ENCODE results near the gene PEX13.

DNA sequence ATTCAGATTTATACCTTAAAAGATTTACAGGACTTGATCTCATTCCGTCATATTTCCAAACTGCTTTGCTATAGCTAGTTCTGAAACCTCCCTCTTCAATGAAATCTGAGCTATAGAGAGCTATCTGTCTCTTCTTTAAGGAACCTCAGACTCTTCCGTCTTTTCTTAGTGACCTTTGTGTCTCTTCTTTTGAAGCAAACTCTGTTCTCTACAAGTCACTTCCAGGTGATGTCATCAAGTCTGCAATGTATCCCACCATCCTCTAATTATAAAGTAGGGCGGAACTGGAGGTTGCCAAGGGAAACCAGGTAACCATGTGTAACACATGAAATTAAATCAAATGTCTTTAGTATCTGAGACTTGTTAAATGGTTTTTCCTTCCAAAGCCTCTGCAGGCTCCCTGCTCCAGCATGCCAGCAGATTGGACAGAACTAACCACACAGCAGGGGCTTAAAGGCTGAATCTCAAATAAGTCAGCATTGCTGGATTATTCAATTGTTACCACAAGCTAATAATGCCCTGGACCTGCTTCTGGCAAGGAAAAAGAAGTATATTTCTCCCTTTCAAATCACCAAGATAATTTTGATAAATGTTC lies 41.2 kb upstream of the PEX13 start:
- TF ChIP-seq, protein P1, sequence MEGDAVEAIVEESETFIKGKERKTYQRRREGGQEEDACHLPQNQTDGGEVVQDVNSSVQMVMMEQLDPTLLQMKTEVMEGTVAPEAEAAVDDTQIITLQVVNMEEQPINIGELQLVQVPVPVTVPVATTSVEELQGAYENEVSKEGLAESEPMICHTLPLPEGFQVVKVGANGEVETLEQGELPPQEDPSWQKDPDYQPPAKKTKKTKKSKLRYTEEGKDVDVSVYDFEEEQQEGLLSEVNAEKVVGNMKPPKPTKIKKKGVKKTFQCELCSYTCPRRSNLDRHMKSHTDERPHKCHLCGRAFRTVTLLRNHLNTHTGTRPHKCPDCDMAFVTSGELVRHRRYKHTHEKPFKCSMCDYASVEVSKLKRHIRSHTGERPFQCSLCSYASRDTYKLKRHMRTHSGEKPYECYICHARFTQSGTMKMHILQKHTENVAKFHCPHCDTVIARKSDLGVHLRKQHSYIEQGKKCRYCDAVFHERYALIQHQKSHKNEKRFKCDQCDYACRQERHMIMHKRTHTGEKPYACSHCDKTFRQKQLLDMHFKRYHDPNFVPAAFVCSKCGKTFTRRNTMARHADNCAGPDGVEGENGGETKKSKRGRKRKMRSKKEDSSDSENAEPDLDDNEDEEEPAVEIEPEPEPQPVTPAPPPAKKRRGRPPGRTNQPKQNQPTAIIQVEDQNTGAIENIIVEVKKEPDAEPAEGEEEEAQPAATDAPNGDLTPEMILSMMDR (IDR thresholded peaks at IDR 0.05) = no peak
- no peak for TF ChIP-seq POLR2A (IDR thresholded peaks at IDR 0.05)
